GM21825 (cell line): ENCODE data around the gene ABT1.

ENCODE experiments used
- ATAC-seq: cut with Tn5 transposase; IDR thresholded peaks from one replicate; pipeline ENCODE4 v1.9.1; 2021; ENCODE audit warnings: mild to moderate bottlenecking, moderate library complexity; ENCODE audit not compliant: unreplicated experiment

Gene ABT1

DNA sequence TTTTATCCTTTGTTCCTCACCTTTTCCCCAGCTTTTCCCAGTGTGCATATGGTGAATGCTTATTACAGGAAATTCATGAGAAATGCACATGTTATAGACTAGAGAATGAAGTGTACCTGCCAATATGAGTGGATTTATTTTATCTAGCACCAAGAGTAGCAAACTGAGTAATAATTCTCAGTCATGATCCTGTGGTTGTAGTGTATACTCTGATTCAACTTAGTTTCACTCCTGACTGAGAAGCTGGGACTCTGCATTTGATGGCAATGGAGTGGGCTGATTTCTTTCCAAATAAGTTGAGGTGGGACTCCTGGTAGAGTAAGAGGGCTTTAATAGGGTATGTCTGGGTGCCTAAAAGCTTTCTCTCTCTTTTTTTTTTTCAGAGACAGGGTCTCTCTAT, 4.0 kb downstream of the ABT1 start:
- no peak for ATAC-seq

DNA sequence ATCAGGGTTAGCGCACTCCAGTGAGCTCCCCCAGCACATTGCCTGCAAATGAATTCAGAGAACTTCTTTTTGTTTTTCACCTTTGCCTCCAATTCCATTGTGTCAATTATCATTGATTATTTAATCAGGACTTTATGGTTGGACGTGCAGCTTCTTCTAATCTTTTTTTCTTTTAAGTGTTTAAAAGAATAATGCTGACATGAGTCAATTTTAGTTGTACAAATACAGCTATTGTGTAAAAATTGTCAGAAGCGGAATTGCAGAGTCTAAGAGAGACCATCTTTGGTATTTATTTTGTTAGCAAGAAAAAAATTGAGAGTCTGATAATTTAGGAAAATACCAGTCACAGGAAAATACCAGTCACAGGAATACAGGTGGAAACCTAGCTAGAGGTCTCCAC, 5.5 kb downstream of the ABT1 start:
- ATAC-seq = no peak

DNA sequence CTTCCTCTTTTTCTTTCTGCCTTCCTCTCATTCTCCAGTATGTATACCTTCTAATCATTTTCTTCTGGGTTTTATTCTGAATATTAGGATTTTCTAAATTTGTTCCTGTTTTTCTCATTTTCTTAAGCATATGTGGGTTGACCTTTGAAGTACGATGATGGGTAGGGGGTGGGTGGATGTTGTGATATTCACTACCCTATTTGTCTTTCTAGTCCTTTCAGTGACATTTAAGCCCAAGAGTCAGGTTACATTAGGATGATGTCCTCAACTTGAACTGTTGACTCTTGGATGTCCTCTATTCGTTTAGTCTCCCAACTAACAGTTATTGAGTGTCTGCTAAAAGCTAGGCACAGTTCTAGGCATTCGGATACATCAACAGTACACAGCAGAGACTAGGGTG, 7.3 kb downstream of the ABT1 start:
- ATAC-seq = no peak

DNA sequence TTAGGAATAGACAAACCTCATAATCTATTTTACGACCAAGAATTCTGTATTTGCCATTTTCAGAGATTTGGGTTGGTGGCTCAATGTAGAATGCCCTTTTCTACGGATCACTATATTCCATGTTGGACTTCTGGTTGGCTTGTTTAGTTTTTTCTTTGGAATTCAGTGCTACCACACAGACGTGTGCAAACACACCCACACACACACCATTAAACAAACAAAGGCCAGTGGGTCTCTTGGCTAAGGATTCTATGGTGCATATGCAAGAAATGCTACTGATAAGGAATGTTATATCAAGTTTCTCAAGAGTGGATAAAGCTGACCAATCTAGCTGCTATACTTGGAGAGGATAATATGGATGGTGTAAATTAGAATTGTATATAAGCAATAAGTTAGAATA, 8.0 kb downstream of the ABT1 start:
- no peak for ATAC-seq

DNA sequence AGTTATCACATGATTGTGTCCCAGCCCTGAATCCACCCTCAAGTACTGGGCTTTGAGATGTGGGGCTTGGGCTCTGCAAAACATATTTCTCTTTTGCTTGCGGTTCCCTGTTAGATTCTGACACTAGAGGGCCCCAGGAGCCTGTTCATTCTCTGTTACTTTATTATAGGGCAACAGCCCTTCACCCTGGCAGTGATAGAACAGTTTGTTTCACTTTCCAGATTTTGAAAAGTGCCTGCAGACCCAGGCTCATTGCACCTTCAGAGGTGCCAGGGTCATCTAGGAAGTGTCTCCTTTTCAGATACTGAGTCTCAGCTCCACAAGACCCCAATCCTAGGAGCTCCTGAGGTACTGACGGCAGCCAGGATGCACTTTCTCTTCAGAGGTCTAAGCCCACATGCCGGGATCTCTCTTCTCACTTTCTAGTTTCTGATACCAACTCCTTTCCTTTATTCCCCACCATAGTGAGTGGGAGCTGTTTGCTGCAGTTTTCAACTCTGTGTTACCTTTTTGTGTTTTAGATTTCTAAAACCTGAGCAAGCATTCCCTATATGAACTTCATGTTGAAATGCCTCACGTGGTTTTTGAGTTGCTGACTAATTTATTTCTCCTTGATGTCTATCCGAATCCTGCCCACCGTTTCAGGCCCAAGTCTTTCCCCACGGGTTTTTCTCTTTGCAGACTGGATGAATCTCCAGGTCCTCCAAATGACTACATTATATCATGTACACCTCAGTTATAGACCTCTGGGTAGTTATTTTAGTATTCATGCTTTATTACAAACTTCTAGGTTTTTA, 10.9 kb downstream of the ABT1 start:
- no peak for ATAC-seq

DNA sequence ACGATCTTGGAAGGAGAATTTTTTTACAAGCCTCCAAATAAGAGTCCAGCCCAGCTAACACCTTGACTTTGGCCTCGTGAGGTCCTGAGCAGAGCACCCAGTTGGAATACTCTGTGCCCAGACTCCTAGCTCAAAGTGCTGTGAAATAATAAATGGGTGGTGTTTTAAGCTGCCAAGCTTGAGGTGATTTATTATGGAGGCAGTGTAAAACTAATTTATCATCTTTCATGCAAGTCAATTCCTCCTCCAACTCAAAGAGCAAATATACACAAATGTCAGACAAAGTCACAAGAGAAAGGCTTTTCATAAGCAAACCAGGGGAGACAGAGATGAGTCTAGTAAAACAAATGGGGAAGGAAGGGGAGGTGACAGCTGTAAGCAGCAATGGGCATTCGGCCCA, 12.7 kb downstream of the ABT1 start:
- no peak for ATAC-seq

DNA sequence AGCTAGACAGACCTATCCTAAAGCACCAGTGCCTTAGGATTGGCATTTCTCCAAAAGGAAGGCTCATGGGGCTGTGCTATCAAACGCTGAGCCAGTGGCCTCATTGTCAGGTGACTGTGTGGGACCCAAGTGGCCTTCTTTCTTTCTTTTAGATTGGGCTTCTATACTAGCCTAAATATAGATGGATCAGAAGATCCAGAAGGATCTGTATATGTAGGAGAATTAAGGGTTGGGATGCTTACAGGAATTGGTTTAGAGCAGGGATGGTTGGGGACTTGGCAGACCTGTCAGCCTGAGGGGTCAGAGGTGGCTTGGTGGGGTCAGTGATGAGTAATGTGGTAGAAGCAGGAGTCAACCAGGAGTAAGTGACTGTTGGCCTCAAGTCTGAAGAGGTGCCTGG, 14.8 kb downstream of the ABT1 start:
- no peak for ATAC-seq

DNA sequence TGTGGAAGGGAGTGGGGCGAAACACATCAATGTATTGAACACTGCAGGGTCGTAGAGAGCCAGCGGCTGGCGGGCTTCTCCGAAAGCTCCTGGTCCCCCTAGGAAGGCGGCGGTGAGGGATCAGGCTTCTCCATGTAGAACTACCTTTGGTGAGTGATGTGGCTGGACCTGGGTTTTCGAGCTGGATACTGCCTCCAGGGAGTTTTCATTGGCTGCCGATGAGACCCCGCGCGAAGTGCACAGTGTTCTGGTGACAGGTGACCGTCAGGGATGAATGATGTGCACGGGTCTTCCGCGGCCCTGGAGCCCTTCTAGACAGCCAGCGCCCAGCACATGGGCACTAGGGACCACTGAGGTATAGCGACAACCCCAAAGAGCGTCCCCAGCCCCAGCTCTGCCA, 16.4 kb downstream of the ABT1 start:
- ATAC-seq = no peak

DNA sequence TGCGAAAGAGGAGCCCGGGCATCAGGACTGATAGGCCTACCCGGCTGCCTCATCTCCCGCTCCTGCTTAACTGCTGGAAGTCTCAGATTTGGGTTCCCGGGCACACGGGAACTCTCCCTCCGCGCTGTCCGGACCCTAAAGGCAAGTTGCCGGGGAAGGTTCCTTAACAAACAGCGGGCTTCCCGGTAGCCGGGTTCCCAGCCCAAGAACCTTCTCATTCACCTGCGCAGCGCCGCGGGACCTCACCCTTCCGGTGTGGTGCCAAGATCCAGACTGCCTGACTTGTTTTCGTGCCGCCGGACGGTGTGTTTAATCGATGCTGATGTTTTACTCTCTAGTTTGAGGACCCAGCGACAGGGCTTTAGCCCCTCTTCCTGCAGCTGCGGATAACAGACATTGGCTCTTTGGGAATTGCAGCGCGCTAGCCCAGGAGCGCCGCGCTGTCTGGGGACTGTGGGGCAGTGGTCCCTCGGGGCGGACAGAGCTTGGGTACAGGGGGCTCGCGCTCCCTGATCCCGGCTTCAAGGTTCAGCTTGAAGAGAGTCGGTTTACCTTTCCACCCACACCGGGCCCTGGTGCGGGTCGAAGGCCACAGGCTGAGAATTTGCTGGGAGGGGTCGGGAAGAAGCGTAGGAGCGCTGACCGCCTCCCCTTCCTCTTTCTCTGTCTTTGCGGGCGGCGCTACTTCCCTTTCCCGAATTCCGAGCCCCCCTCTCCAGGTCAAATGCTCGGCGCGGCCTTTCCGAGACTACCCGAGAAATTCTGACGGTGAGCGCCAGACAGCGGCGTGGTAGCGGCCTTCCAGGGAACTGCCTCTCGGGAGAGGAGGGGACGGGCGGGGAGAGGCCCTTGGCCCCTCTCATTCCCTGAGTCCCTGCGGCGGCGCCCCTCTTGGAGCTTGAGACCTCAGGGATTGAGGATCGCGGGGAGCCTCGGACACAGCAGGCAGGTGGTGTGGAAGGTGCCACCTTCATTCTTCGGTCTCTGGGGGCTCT, 17.2 kb downstream of the ABT1 start:
- ATAC-seq = no peak

DNA sequence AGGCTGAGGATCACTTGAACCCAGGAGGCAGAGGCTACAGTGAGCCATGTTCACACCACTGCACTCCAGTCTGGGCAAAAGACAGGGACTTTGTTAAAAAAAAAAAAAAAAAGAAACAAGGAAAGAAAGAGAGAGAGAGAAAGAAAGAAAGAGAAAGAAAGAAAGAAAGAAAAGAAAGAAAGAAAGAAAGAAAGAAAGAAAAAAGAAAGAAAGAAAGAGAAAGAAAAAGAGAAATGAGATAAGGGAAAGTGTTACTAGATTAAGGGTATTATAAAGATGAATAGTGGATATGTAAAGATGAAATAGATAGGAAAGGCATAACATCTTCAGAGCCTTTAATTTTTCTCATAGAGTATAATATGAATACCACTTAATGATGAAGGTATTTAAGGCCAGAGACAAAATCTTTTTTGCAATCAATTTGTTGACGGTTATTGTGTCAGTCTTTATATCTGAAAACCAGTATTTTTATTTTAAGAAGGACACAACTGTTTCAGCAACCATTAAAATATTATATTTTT, 26.6 kb downstream of the ABT1 start:
- ATAC-seq = no peak

DNA sequence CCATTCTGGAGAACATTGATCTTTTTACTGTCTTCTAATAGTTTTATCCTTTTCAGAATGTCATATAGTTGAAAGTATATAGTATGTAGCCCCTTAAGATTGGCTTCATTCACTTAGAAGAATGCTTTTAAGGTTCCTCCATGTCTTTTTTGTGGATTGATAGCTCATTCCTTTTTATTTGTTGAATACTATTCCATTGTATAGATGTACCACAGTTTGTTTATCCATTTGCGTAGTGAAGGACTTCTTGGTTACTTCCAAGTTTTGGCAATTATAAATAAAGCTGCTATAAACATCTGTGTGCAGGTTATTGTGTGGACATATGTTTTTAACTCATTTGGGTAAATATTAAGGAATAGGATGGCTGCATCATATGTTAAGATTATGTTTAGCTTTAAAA, 27.8 kb downstream of the ABT1 start:
- no peak for ATAC-seq

DNA sequence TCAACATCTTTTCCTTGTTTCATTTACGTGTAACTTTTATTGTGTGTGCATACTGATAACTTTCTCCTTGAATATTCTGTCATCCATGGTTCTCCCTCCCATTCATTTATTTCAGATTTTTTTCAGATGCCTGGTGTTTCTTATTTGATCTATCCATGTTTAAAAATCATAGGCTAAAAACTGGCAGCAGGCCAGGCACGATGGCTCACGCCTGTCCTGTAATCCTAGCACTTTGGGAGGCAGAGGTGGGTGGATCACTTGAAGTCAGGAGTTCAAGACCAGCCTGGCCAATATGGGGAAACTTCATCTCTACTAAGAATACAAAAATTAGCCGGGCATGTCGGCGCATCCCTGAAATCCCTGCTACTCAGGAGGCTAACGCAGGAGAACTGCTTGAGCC, 31.1 kb downstream of the ABT1 start:
- no peak for ATAC-seq

DNA sequence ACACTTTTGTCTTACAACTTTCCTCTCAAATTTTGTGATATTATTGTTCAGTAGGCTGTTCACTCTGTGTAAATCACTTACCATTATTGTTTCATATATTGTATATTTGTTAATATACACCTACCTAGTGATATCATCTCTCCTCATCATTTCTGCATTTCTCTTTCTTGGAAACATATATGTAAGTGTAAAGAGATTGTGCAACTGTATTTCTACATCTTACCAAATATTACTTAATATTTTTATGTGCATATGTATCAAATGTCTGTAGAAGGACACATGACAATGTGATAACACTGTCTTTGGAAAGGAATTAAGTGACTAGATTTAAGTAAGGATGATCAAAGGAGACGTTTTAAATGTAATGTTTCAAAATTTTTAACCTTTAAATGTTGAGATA, 32.6 kb downstream of the ABT1 start:
- ATAC-seq = no peak

DNA sequence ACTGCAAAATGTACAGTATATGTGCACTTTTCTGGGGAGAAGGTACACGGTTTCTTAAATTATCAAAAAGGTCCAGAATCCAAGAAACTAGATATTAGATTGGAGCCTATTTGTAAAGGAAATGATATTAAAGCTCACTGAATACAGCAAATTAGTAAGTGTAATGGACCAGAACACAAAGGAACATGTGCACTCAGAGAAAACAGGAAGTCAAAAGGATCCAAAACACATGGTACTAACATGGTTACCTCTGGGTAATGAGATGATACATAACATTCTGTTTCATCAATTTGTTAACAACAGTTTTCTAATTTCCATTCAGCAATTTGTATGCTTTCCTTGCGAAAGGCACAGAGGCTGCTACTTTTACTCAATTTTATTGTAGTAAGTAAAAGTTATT, 44.1 kb downstream of the ABT1 start:
- no peak for ATAC-seq

DNA sequence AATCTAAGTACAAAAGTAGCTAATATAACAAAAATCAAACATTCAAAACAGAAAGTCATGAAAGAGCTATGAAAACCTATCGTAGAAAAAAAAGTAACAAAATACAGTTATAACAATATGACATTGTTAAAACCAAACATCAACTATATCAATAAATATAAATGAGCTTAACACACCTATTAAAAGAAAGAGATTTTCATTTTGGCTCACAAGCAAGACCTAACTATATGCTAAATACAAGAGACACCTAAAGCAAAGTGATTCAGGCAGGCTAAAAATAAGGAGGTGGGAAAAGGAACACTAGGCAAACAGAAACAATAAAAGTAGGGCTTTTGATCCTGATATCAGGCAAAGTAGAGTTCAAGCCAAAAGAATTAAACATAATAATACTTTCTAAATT, 49.3 kb downstream of the ABT1 start:
- ATAC-seq = no peak
